ENCODE results near the gene PTPRN2. TPM values are rescaled to one million over a fixed set of nuclear protein-coding genes. Genes with fewer than 3 reads are reported as not detected.

PTPRN2 gene
- total and polyA plus RNA-seq, 2 donors (not counting 3 experiments of a cell fraction or from before 2014, with no cell fraction given): 0.62 to 0.88 TPM

- CTCF ChIA-PET: no interaction called here
- no peaks in the 10 kb centered on the region for H3K79me2 ChIP-seq (ENCODE audit: control insufficient read depth, insufficient read depth, low read length)
- no peak overlapping the region for H3K4me2 ChIP-seq (ENCODE audit: insufficient read depth, low read length)
- H3K27me3 ChIP-seq (ENCODE audit: control insufficient read depth in 2 of 2, insufficient read depth in 2 of 2, low read length in 2 of 2): no peaks in the 10 kb centered on the region
- H4K20me1 ChIP-seq (replicated peaks; ENCODE audit: control insufficient read depth, extremely low read depth, insufficient read depth, low read length): no peaks in the 10 kb centered on the region
- no peak overlapping the region for H3K4me3 ChIP-seq (replicated peaks in 1 of 3; ENCODE audit: insufficient read depth in 1 of 3, low read depth in 1 of 3, low read length in 3 of 3)
- H3K9me1 ChIP-seq (replicated peaks; ENCODE audit: control insufficient read depth, extremely low read depth, insufficient read depth, low read length): no peaks in the 10 kb centered on the region
- no peak overlapping the region for H2AFZ ChIP-seq (ENCODE audit: low read depth, low read length)
- H3K36me3 ChIP-seq (ENCODE audit: control insufficient read depth in 2 of 2, extremely low read depth in 1 of 2, insufficient read depth in 2 of 2, low read length in 2 of 2): no peaks in the 10 kb centered on the region
- DNase-seq (ENCODE audit: low read depth, low spot score) (no peak), FAIRE-seq (no peak)
- BruUV-seq (replicated peaks): no TSS peak
- H3K9ac ChIP-seq (replicated peaks; ENCODE audit: extremely low read depth, insufficient read depth, low read length): no peak overlapping the region
- intact Hi-C loops (cut with micrococcal nuclease): no loop called here
- dilution Hi-C loops (cut with MboI; ENCODE audit: extremely low pct_ligation_motif_present, low sequenced_read_pairs): no loop called here
- TF ChIP-seq EZH2 (IDR thresholded peaks at IDR 0.05; ENCODE audit: borderline replicate concordance, low read depth, low read length, severe bottlenecking): no peak
- no peak for TF ChIP-seq JUN (IDR thresholded peaks at IDR 0.05; ENCODE audit: borderline replicate concordance, insufficient read depth, insufficient read length, low read depth)
- no peak for TF ChIP-seq CTCF (IDR thresholded peaks at IDR 0.05; ENCODE audit: extremely low read depth in 1 of 2, insufficient read depth in 1 of 2, low read depth in 1 of 2, low read length in 2 of 2)
- TF ChIP-seq FOS (IDR thresholded peaks at IDR 0.05; ENCODE audit: borderline replicate concordance, insufficient read depth, low read length): no peak
- no peak for TF ChIP-seq MYC (IDR thresholded peaks at IDR 0.05; ENCODE audit: low read depth, low read length)
- no peak for TF ChIP-seq POLR2A (IDR thresholded peaks at IDR 0.05; ENCODE audit: low read depth, low read length)
- TF ChIP-seq POLR2AphosphoS5 (IDR thresholded peaks at IDR 0.05; ENCODE audit: insufficient read depth, low read depth, low read length): no peak
- no peak for TF ChIP-seq MAX (IDR thresholded peaks at IDR 0.05; ENCODE audit: insufficient read depth, insufficient read length)
- no peak for TF ChIP-seq GATA2 (IDR thresholded peaks at IDR 0.05; ENCODE audit: insufficient read depth, insufficient read length, low read depth, low read length)
- H3K27ac ChIP-seq (ENCODE audit: insufficient read depth, low read depth, low read length): no peak overlapping the region
- no peaks in the 10 kb centered on the region for H3K9me3 ChIP-seq (replicated peaks; ENCODE audit: control insufficient read depth, insufficient read depth, low read length)
- POLR2A ChIA-PET: no interaction called here
- no peaks in the 10 kb centered on the region for H3K4me1 ChIP-seq (ENCODE audit: control insufficient read depth, extremely low read depth, insufficient read depth, low read length)
These were observed 320.5 kb downstream of the PTPRN2 start for GRCh38 chr7:158266817-158267741.

Data from endothelial cell of umbilical vein (primary cell).